ENCODE measurements around the gene CACNG7.
A peak's percentile ranks its signal among the peaks of the same experiment; 100 is the strongest.
"Not testable (repeated sequence)": the region's sequence is repeated elsewhere in the genome, so short reads cannot be mapped to it uniquely, and the experiment has no call there.

The CACNG7 gene

GRCh38 chr19:53905787-53906186 is 3.3 kb upstream of the CACNG7 start:
- no peak for DNase-seq (ENCODE audit: low spot score)

- peak; percentile 69 for DNase-seq (ENCODE audit: low spot score)
Observed at GRCh38 chr19:53906211-53907192, 2.6 kb upstream of the CACNG7 start.

GRCh38 chr19:53907193-53907581 is 1.9 kb upstream of the CACNG7 start:
- DNase-seq (ENCODE audit: low spot score) = no peak

- DNase-seq (ENCODE audit: low spot score) = no peak
Observed at GRCh38 chr19:53907690-53908089, 1.4 kb upstream of the CACNG7 start.

- peak; percentile 48 for DNase-seq (ENCODE audit: low spot score)
Observed at GRCh38 chr19:53908106-53908934, 758 bp upstream of the CACNG7 start.

GRCh38 chr19:53909471-53910169 is 542 bp downstream of the CACNG7 start:
- no peak for DNase-seq (ENCODE audit: low spot score)

GRCh38 chr19:53910170-53910518 is 1.1 kb downstream of the CACNG7 start:
- DNase-seq (ENCODE audit: low spot score) = no peak

GRCh38 chr19:53912653-53913052 is 3.6 kb downstream of the CACNG7 start:
- peak; percentile 59 for DNase-seq (ENCODE audit: low spot score)

GRCh38 chr19:53915000-53915399 is 5.9 kb downstream of the CACNG7 start:
- DNase-seq (ENCODE audit: low spot score) = no peak

GRCh38 chr19:53916004-53916403 is 6.9 kb downstream of the CACNG7 start:
- no peak for DNase-seq (ENCODE audit: low spot score)

GRCh38 chr19:53917356-53917755 is 8.3 kb downstream of the CACNG7 start:
- no peak for DNase-seq (ENCODE audit: low spot score)

- DNase-seq (ENCODE audit: low spot score) = no peak
Observed at GRCh38 chr19:53927739-53928138, 18.7 kb downstream of the CACNG7 start.

- DNase-seq (ENCODE audit: low spot score) = no peak
Observed at GRCh38 chr19:53936029-53936428, 27.0 kb downstream of the CACNG7 start.

- DNase-seq (ENCODE audit: low spot score) = no peak
Observed at GRCh38 chr19:53942001-53942786, 33.1 kb downstream of the CACNG7 start.

- DNase-seq (ENCODE audit: low spot score) = no peak
Observed at GRCh38 chr19:53944416-53944815, 35.3 kb downstream of the CACNG7 start.

- DNase-seq (ENCODE audit: low spot score) = no peak
Observed at GRCh38 chr19:53944933-53945332, 35.9 kb downstream of the CACNG7 start.

- DNase-seq (ENCODE audit: low spot score) = no peak
Observed at GRCh38 chr19:53945441-53945840, 36.4 kb downstream of the CACNG7 start.

GRCh38 chr19:53945998-53946397 is 36.9 kb downstream of the CACNG7 start:
- no peak for DNase-seq (ENCODE audit: low spot score)

- peak; percentile 53 for DNase-seq (ENCODE audit: low spot score)
Observed at GRCh38 chr19:53947624-53948023, 38.5 kb downstream of the CACNG7 start.

GRCh38 chr19:53948611-53949010 is 39.5 kb downstream of the CACNG7 start:
- not testable (repeated sequence) for DNase-seq (ENCODE audit: low spot score)

GRCh38 chr19:53951436-53951835 is 42.4 kb downstream of the CACNG7 start:
- no peak for DNase-seq (ENCODE audit: low spot score)

GRCh38 chr19:53951947-53952346 is 42.9 kb downstream of the CACNG7 start:
- no peak for DNase-seq (ENCODE audit: low spot score)

Measured in HuH-7 (cell line).